T-cell (primary cell): ENCODE results near the gene FTL. TPM values are rescaled to one million over a fixed set of nuclear protein-coding genes. Genes with fewer than 3 reads are reported as not detected.

Experiments
- ATAC-seq, 4 experiments: fragments of 200-7000 bp in 3 of 4; fragments of 150-1000 bp in 1 of 4; cut with Tn5 transposase; replicated peaks in 1 of 4; 1 replicate in 3 of 4; 2 replicates in 1 of 4; pipeline ENCODE4 v1.10.0; 2021; ENCODE audit warnings: moderate library complexity in 3 of 4, mild to moderate bottlenecking in 2 of 4, moderate number of reproducible peaks in 1 of 4
- CTCF ChIA-PET, 2 donors: fragments of 300-600 bp; sonication (Branson Sonifier 250); formaldehyde crosslinking; loops; one replicate each; lab custom pipeline; 2022; ENCODE audit warnings: antibody characterized with exemption in 2 of 2; lab: Charles Lee
- POLR2A ChIA-PET, 2 donors: fragments of 300-600 bp; sonication (Branson Sonifier 250); formaldehyde crosslinking; loops; one replicate each; lab custom pipeline; 2022; ENCODE audit warnings: antibody characterized with exemption in 2 of 2; lab: Charles Lee
- DNase-seq, 35 experiments: peaks; one replicate each; pipeline versions ENCODE4 v3.0.0 to v3.0.0-alpha.2; 2013 to 2023
- H3K27ac ChIP-seq: one replicate; pipeline ENCODE4 v1.5.1; 2013; ENCODE audit warnings: low read length
- H3K27me3 ChIP-seq, 2 experiments: replicated peaks in 1 of 2; 1 replicate in 1 of 2; 2 replicates in 1 of 2; pipeline versions ENCODE4 v1.6.1 to v1.7.0; 2013; ENCODE audit warnings: low read length in 1 of 2, mixed read lengths in 1 of 2; ENCODE audit not compliant: control insufficient read depth in 2 of 2, insufficient read depth in 2 of 2; ENCODE audit errors: extremely low read depth in 1 of 2
- H3K36me3 ChIP-seq, 2 donors: 1 replicate in 1 of 2; 2 replicates in 1 of 2; pipeline versions ENCODE4 v1.6.1 to v1.7.0; 2013; ENCODE audit warnings: low read length in 1 of 2; ENCODE audit not compliant: control insufficient read depth in 2 of 2, insufficient read depth in 1 of 2; ENCODE audit errors: extremely low read depth in 1 of 2
- H3K4me1 ChIP-seq, 2 experiments: 1 replicate in 1 of 2; 2 replicates in 1 of 2; pipeline versions ENCODE4 v1.6.1 to v1.7.0; 2013; ENCODE audit warnings: low read length in 2 of 2, mixed read lengths in 1 of 2; ENCODE audit not compliant: insufficient read depth in 2 of 2, control insufficient read depth in 1 of 2; ENCODE audit errors: extremely low read depth in 1 of 2
- H3K4me3 ChIP-seq, 2 donors: 1 replicate in 1 of 2; 2 replicates in 1 of 2; pipeline versions ENCODE4 v1.5.1 to v1.7.0; 2013; ENCODE audit warnings: mild to moderate bottlenecking in 2 of 2, low read length in 1 of 2, moderate library complexity in 1 of 2; ENCODE audit not compliant: control insufficient read depth in 1 of 2; ENCODE audit errors: extremely low read depth in 1 of 2
- H3K9me3 ChIP-seq: 2 replicates; pipeline ENCODE4 v1.7.0; 2013
- H3K27ac Mint-ChIP-seq, 2 donors: one replicate each; pipeline ENCODE4 v1.8.0; 2020 to 2021; ENCODE audit warnings: mild to moderate bottlenecking in 2 of 2, mixed read lengths in 2 of 2
- H3K27me3 Mint-ChIP-seq, 2 donors: one replicate each; pipeline ENCODE4 v1.8.0; 2021 to 2022; ENCODE audit warnings: mixed read lengths in 2 of 2
- H3K36me3 Mint-ChIP-seq: one replicate; pipeline ENCODE4 v1.8.0; 2021; ENCODE audit warnings: mixed read lengths
- H3K4me1 Mint-ChIP-seq, 3 donors: one replicate each; pipeline ENCODE4 v1.8.0; 2020 to 2022; ENCODE audit warnings: mixed read lengths in 3 of 3, mild to moderate bottlenecking in 1 of 3
- H3K4me3 Mint-ChIP-seq, 3 donors: one replicate each; pipeline ENCODE4 v1.8.0; 2020 to 2022; ENCODE audit warnings: mild to moderate bottlenecking in 3 of 3, mixed read lengths in 3 of 3, moderate library complexity in 3 of 3
- H3K9me3 Mint-ChIP-seq, 3 donors: one replicate each; pipeline ENCODE4 v1.8.0; 2020 to 2022; ENCODE audit warnings: mixed read lengths in 3 of 3
- WGBS: methylation state at CpG from one replicate; pipeline ENCODE4 v1.1.5; 2013; ENCODE audit warnings: missing lambda C conversion rate; ENCODE audit not compliant: insufficient coverage; 5-methylcytosine and 5-hydroxymethylcytosine counted together
- total RNA-seq, 35 experiments: library from RNA in 6 of 35; stranded (reverse) in 6 of 35; fragments of 120-200 nt in 1 of 35; gene quantifications; one replicate each; pipeline versions ENCODE4 v1.2.1 to v1.2.4 and lab custom pipeline; 2013 to 2026

Gene FTL
- total RNA-seq, 5 donors from 2014 or later (not counting 1 experiment from before 2014, with no cell fraction given), result 594 to 1,085 (median 906) TPM

DNA sequence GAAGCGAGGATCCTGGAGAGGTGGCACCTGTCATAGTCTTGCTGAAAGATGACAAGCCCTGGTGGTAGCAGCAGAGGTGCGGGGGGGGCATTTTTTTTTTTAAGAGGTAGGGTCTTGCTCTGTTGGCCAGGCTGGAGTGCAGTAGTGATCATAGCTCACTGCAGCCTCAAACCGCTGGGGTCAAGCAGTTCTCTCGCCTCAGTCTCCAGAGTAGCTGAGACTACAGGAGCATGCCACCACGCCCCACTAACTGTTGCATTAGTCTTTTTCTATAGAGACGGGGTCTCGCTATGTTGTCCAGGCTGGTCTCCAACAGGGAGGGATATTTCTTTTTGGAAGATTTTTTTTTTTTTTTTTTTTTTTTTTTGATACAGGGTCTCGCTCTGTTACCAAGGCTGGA lies 7.1 kb upstream of the FTL start:
- Histone ChIP-seq H3K9me3 (no peaks in the 10 kb centered on the region), H3K4me1 (peaks cover 11 to 57% of the 10 kb centered on the region in 2 experiments), H3K27ac (no peak overlapping the region), H3K27me3 (no peaks in the 10 kb centered on the region), H3K4me3 (no peak overlapping the region), H3K36me3 (peaks cover 5% of the 10 kb centered on the region in 2 donors)
- Mint-ChIP-seq H3K4me1 (peaks cover 41 to 56% (median 55%) of the 10 kb centered on the region in 3 donors), H3K27ac (peak overlapping the region in 1 of 2 donors; percentile 16), H3K4me3 (peak overlapping the region in 2 of 3 donors; percentile 17 to 24), H3K9me3 (no peaks in the 10 kb centered on the region), H3K36me3 (peaks cover 17% of the 10 kb centered on the region), H3K27me3 (no peaks in the 10 kb centered on the region)
- POLR2A ChIA-PET, result no interaction called here
- DNase-seq, result no peak
- 100% methylated on average over 3 of the region's 8 CpGs for WGBS
- CTCF ChIA-PET, result no interaction called here
- no peak for ATAC-seq

GRCh38 chr19:48959341-48960239 lies 5.5 kb upstream of the FTL start:
- DNase-seq (no peak), ATAC-seq (no peak)
- Histone ChIP-seq H3K4me1 (peaks cover 20 to 68% of the 10 kb centered on the region in 2 experiments), H3K27ac (no peak overlapping the region), H3K9me3 (no peaks in the 10 kb centered on the region), H3K27me3 (no peaks in the 10 kb centered on the region), H3K36me3 (peaks cover 5% of the 10 kb centered on the region in 2 donors), H3K4me3 (no peak overlapping the region)
- Mint-ChIP-seq H3K36me3 (peaks cover 17% of the 10 kb centered on the region), H3K4me3 (no peak overlapping the region), H3K27me3 (no peaks in the 10 kb centered on the region), H3K9me3 (no peaks in the 10 kb centered on the region), H3K4me1 (peaks cover 52 to 68% (median 68%) of the 10 kb centered on the region in 3 donors), H3K27ac (no peak overlapping the region)
- 100% methylated on average over 1 of the region's 16 CpGs for WGBS
- ChIA-PET POLR2A (interaction anchor here in 1 of 2 donors (0.7 kb wide), 1 partner anchor 11 kb away, joined by 11 read pairs; no protein-coding TSS in a partner anchor), CTCF (interaction anchor here (0.6 to 0.7 kb wide), 3 partner anchors 117 to 1105 kb away, joined by 3 to 6 read pairs (median 3); no protein-coding TSS in a partner anchor)

- Mint-ChIP-seq H3K4me3 (peak overlapping the region in 1 of 3 donors; percentile 32), H3K27me3 (no peaks in the 10 kb centered on the region), H3K4me1 (peaks cover 52 to 73% (median 70%) of the 10 kb centered on the region in 3 donors), H3K9me3 (no peaks in the 10 kb centered on the region), H3K36me3 (peaks cover 20% of the 10 kb centered on the region), H3K27ac (peak overlapping the region; percentile 78 to 85)
- Histone ChIP-seq H3K4me3 (no peak overlapping the region), H3K4me1 (peaks cover 21 to 63% of the 10 kb centered on the region in 2 experiments), H3K36me3 (peaks cover 4 to 6% of the 10 kb centered on the region in 2 donors), H3K9me3 (no peaks in the 10 kb centered on the region), H3K27me3 (no peaks in the 10 kb centered on the region), H3K27ac (no peak overlapping the region)
- ChIA-PET POLR2A (interaction anchor here in 1 of 2 donors (0.6 kb wide), 1 partner anchor 303 kb away, joined by 3 read pairs; no protein-coding TSS in a partner anchor), CTCF (interaction anchor here in 1 of 2 donors (0.6 kb wide), 1 partner anchor 28 kb away, joined by 7 read pairs; no protein-coding TSS in a partner anchor)
- 83% methylated on average over 10 of the region's 19 CpGs for WGBS
- no peak for ATAC-seq
- no peak for DNase-seq
Measured at GRCh38 chr19:48961051-48961649, 4.0 kb upstream of the FTL start.

- ChIA-PET CTCF (interaction anchor here in 1 of 2 donors (0.6 kb wide), 1 partner anchor 29 kb away, joined by 7 read pairs; no protein-coding TSS in a partner anchor), POLR2A (interaction anchor here in 1 of 2 donors (0.6 kb wide), 1 partner anchor 303 kb away, joined by 3 read pairs; no protein-coding TSS in a partner anchor)
- H3K36me3 Mint-ChIP-seq, result peaks cover 22% of the 10 kb centered on the region
- ATAC-seq (no peak), DNase-seq (no peak)
- no peak overlapping the region for H3K4me3 ChIP-seq
- peaks cover 54 to 75% (median 73%) of the 10 kb centered on the region in 3 donors for H3K4me1 Mint-ChIP-seq
- no peaks in the 10 kb centered on the region for H3K9me3 Mint-ChIP-seq
- 92% methylated on average over 11 of the region's 12 CpGs for WGBS
- H3K36me3 ChIP-seq, result peaks cover 0 to 10% of the 10 kb centered on the region in 2 donors
- no peaks in the 10 kb centered on the region for H3K27me3 Mint-ChIP-seq
- H3K9me3 ChIP-seq, result no peaks in the 10 kb centered on the region
- H3K27ac ChIP-seq, result peak overlapping the region; percentile 80
- peak overlapping the region in 1 of 3 donors; percentile 98 for H3K4me3 Mint-ChIP-seq
- H3K4me1 ChIP-seq, result peaks cover 22 to 65% of the 10 kb centered on the region in 2 experiments
- no peaks in the 10 kb centered on the region for H3K27me3 ChIP-seq
- H3K27ac Mint-ChIP-seq, result peak overlapping the region; percentile 87 to 96
Measured at GRCh38 chr19:48961673-48962028, 3.5 kb upstream of the FTL start.

DNA sequence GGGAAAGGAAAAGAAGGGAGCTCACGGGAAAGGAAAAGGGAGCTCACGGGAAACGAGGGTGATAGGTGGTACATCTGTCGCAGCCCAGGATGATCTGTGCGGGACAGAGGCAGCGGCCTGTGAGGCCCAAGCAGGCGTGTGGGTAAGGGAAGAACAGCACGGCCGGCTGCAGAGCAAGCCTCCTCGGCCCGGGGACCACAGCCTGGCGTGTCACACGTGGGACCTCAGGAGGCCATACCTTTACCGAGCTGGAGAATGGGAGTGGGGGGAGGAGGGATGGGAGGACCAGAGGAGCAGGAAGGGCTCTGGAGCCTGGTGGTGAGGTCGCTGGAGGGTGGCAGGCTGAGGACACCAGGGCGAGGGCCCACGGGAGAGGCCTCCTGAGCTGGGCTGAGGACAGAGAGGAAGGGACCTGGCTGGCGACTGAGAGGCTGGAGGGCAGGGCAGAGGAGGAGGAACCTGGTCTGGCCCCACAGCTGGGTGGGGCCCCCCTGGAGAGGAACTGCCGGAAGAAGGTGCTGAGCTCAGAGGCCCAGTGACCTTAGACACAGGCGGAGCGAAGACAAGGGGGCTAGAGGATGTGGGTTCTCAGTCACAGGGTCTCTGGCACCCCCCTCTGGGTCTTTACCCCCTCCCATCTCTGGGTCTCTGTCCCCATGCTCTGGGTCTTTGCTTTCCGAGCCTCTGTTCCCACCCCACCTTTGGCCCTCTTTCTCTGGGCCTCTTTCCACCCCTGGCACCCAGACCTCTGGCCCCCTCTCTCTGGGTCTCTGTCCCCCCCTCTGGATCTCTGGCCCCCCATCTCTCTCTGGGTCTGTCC lies 2.9 kb upstream of the FTL start:
- ATAC-seq (peak in 2 of 4 experiments; percentile 4 to 11), DNase-seq (peak in 24 of 35 experiments; percentile 9 to 57 (median 34))
- Mint-ChIP-seq H3K4me3 (peak overlapping the region in 2 of 3 donors; percentile 41 to 98), H3K36me3 (peaks cover 19% of the 10 kb centered on the region), H3K27me3 (no peaks in the 10 kb centered on the region), H3K4me1 (peaks cover 57 to 77% (median 68%) of the 10 kb centered on the region in 3 donors), H3K9me3 (no peaks in the 10 kb centered on the region), H3K27ac (peak overlapping the region; percentile 87 to 96)
- Histone ChIP-seq H3K27ac (peak overlapping the region; percentile 80), H3K36me3 (peaks cover 0 to 12% of the 10 kb centered on the region in 2 donors), H3K4me1 (peaks cover 22 to 70% of the 10 kb centered on the region in 2 experiments), H3K4me3 (no peak overlapping the region), H3K27me3 (no peaks in the 10 kb centered on the region), H3K9me3 (no peaks in the 10 kb centered on the region)
- ChIA-PET POLR2A (interaction anchor here in 1 of 2 donors (1.0 kb wide), 1 partner anchor 31 kb away, joined by 5 read pairs; the partner anchor contains the start of genes GYS1 and RUVBL2), CTCF (no interaction called here)
- 43% methylated on average over 22 of the region's 22 CpGs for WGBS
